ENCODE results near the gene SLC5A5.

The SLC5A5 gene

DNA sequence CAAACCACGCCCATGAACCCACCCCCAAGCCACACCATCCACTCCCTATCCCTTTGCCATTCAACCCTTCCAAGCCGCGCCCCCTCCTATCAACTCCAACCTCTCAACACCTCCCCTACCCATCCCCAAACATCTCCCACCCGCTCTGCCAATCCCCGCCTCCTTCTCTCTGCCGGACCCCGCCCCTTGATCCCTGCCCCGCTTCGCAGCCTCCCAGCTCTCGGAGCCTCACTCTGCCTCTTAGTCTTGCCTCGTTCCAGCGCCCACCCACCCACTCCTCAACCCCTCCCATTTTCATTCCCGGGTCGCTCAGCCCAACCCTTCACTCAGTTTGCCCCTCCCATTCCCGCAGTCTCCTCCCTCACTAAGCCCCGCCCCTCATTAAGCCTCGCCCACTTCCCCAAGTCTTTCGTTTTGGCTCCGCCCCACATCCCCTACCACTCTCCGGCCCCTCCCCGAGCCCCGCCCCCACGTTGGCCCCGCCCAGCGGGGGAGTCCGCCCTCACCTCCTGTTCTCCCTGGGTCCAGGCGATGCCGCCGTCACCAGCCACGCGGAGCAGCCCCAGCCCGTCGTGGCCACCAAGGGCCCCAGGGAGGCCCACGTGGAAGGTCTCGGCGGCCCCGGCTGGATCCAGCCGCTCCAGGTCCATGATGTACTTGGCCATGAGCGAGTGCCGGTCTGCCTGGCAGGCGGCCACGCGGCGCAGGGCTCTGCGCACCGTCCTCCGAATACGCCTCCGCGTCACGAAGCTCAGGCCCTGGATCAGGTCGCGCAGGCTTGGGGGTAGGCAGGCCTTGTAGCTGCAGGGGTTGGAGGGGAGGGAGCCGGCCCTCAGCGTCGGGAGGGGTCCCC, 29.7 kb upstream of the SLC5A5 start:
- H3K27ac ChIP-seq: peak overlapping the region; percentile 75
- no peak for TF ChIP-seq CTCF (conservative IDR thresholded peaks at IDR 0.05)

DNA sequence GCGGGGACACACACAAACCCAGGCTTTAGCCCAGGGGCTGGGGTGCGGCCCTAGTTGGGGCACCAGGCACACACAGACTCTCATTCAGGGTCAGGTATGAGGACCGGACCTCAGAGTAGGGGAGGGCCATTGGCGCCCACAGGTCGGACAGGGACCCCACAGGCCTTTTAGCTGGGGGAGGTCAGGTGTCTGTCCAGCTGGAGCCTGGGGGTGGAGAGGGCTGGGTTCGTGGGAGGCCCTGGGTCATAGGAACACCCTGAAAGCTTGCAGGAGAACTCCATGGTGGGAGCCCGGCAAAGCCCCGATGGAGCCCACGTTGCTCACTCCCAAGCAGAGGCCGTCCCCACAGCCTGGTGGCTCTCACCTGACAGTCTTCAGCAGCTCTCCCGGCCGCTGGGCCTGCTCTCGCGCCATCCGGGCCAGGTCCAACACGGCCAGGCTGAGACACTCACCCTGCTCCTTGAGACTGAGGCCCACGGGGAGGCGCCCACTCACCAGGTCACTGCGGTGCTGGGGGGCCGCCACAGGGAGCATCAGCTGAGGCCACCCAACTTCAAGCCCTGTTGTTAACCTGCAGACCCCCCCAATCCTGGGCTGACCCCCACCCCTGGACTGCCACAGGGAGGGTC, 29.0 kb upstream of the SLC5A5 start:
- peak overlapping the region; percentile 75 for H3K27ac ChIP-seq

DNA sequence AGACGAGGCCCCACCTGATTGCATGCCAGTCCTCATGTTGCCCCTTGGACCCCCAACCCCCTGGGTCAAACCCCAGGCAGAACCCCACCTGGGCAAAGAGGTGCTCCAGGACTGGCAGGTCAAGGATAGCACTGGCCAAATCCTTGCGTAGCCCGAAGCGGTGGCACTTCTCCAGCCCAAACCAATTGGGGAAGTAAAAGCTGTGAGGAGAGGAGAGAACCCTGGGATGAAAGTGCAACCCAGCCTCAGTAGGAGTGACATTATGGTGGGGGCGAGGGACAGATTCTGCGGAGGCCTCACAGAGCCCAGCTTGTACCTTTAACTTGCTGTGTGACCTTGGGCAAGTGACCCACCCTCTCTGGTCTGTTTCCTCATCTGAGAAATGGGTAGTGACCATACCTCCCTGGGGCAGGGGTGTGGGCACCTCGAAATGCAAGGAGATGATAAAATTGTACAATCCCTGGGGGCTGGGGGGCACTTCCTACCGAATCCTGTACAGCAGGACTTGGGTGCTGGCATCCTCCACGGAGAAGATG, 28.4 kb upstream of the SLC5A5 start:
- no peak for TF ChIP-seq CTCF (conservative IDR thresholded peaks at IDR 0.05)
- peak overlapping the region; percentile 75; the same call in 1 of the 2 replicates for H3K27ac ChIP-seq

More for the DNA sequence above, 29.0 kb upstream of the SLC5A5 start:
- no peak for TF ChIP-seq CTCF (conservative IDR thresholded peaks at IDR 0.05)

DNA sequence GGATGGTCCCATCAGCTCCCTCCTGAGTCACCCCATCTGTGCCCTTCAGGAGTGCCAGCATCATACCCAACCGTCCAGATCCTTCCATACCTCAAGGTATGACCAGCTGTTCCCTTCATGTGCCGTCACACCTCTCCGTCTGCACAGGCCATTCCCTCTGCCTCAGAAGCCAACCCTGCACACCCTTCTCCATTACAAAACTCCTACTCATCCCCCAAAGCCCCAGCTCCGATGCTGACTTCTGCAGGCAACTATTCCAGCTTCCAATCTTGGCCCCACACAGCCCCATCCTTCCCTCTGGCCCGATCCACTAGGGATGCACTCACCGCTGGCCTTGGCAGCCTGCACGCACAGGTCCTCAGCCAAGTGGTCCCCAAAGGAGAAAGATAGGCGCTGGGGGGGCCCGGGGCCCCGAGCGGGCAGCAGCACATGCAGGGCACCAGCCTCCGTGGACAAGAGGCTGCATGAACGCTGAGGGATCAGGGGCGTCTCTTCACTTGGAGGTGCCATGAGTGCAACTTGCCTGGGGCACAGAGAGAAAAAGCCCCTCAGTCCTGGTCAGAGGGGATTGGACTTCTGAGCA, 27.7 kb upstream of the SLC5A5 start:
- H3K27ac ChIP-seq: no peak overlapping the region
- no peak for TF ChIP-seq CTCF (conservative IDR thresholded peaks at IDR 0.05)

- H3K27ac ChIP-seq: no peak overlapping the region
- TF ChIP-seq CTCF (conservative IDR thresholded peaks at IDR 0.05): no peak
Observed at GRCh38 chr19:17846146-17846545, 25.6 kb upstream of the SLC5A5 start.

- TF ChIP-seq CTCF (conservative IDR thresholded peaks at IDR 0.05): no peak
- H3K27ac ChIP-seq: no peak within 1 kb of the TSS
Observed at GRCh38 chr19:17847538-17848366, 24.0 kb upstream of the SLC5A5 start, which contains the start of gene JAK3. Gene JAK3 (minus strand): TSS chr19:17847982. CDS start chr19:17844417, 3,565 bp downstream.
